Prostate gland (tissue), 2 donors: Measurements from ENCODE around the gene ATPAF2. TPM values are rescaled to one million over a fixed set of nuclear protein-coding genes. Genes with fewer than 3 reads are reported as not detected.
A peak's percentile ranks its signal among the peaks of the same experiment; 100 is the strongest.

ENCODE experiments used
- DNase-seq: peaks from one replicate; pipeline ENCODE4 v3.0.0-alpha.2; 2019; ENCODE audit warnings: low spot score
- H3K27ac ChIP-seq, 2 donors: fragments of 200-600 bp; sonication (generic); 2 replicates each; pipeline ENCODE4 v1.5.1; 2017 to 2019
- H3K27me3 ChIP-seq: fragments of 200-600 bp; sonication (generic); replicated peaks from 2 replicates; pipeline ENCODE4 v1.5.1; 2019; ENCODE audit not compliant: insufficient read depth
- H3K36me3 ChIP-seq, 2 donors: fragments of 200-600 bp; sonication (generic); 1 replicate in 1 of 2; 2 replicates in 1 of 2; pipeline versions ENCODE4 v1.5.1 to v1.8.1; 2017 to 2019
- H3K4me1 ChIP-seq: fragments of 200-600 bp; sonication (generic); replicated peaks from 2 replicates; pipeline ENCODE4 v1.5.1; 2019
- H3K4me3 ChIP-seq, 2 donors: fragments of 200-600 bp; sonication (generic); 2 replicates each; pipeline ENCODE4 v1.5.1; 2017 to 2019
- H3K9me3 ChIP-seq: fragments of 200-600 bp; sonication (generic); 2 replicates; pipeline ENCODE4 v1.5.1; 2017
- CTCF ChIP-seq, 4 experiments: fragments of 200-600 bp in 2 of 4; fragments of 450-650 bp in 2 of 4; sonication (generic) in 2 of 4; IDR thresholded peaks; 1 replicate in 3 of 4; 2 replicates in 1 of 4; pipeline ENCODE4 v1.5.1; 2016 to 2019; ENCODE audit warnings: antibody characterized with exemption in 4 of 4, mild to moderate bottlenecking in 2 of 4, moderate library complexity in 2 of 4
- POLR2A ChIP-seq: fragments of 450-650 bp; IDR thresholded peaks from one replicate; pipeline ENCODE4 v1.6.1; 2016; ENCODE audit warnings: antibody characterized with exemption, mild to moderate bottlenecking
- POLR2AphosphoS5 ChIP-seq: sonication (generic); formaldehyde crosslinking; IDR thresholded peaks from one replicate; pipeline ENCODE4 v1.6.1; 2017; ENCODE audit warnings: antibody characterized with exemption
- WGBS: methylation state at CpG from one replicate; pipeline ENCODE4 v1.1.5; 2018; 5-methylcytosine and 5-hydroxymethylcytosine counted together
- intact Hi-C: fragments of 100-400 bp; cut with DNase I; formaldehyde crosslinking; loops from one replicate; pipeline ENCODE4 v1.14.2; 2022
- total RNA-seq, 2 donors: library from RNA; depleted of rRNA; stranded (reverse); fragments of >200 nt; gene quantifications; one replicate each; pipeline ENCODE4 v1.1.0, GENCODE V29; 2016

Gene ATPAF2
- total RNA-seq, 2 donors from 2014 or later: 17.7 to 30.5 TPM

GRCh38 chr17:17987187-17987896 is 51.6 kb downstream of the ATPAF2 start:
- Histone ChIP-seq H3K27me3 (no peaks in the 10 kb centered on the region), H3K4me3 (no peak overlapping the region), H3K4me1 (peaks cover 4% of the 10 kb centered on the region), H3K9me3 (no peaks in the 10 kb centered on the region), H3K27ac (no peak overlapping the region), H3K36me3 (no peaks in the 10 kb centered on the region)
- no peak for DNase-seq
- intact Hi-C loops: no loop called here
- TF ChIP-seq POLR2AphosphoS5 (no peak), POLR2A (no peak), CTCF (IDR thresholded peaks at IDR 0.05) (no peak)
- WGBS: 83% methylated on average over 7 of the region's 7 CpGs

GRCh38 chr17:17985555-17985954 is 53.4 kb downstream of the ATPAF2 start:
- H3K4me1 ChIP-seq: peaks cover 4% of the 10 kb centered on the region
- no peak overlapping the region for H3K4me3 ChIP-seq
- DNase-seq: no peak
- 87% methylated on average over 3 of the region's 3 CpGs for WGBS
- H3K27me3 ChIP-seq: no peaks in the 10 kb centered on the region
- intact Hi-C loops: no loop called here
- no peaks in the 10 kb centered on the region for H3K36me3 ChIP-seq
- TF ChIP-seq POLR2AphosphoS5 (no peak), CTCF (IDR thresholded peaks at IDR 0.05) (no peak)
- H3K27ac ChIP-seq: no peak overlapping the region
- no peaks in the 10 kb centered on the region for H3K9me3 ChIP-seq

- no peaks in the 10 kb centered on the region for H3K36me3 ChIP-seq
- intact Hi-C loops: no loop called here
- 97% methylated on average over 2 of the region's 2 CpGs for WGBS
- H3K27ac ChIP-seq: no peak overlapping the region
- no peak overlapping the region for H3K4me3 ChIP-seq
- TF ChIP-seq CTCF (IDR thresholded peaks at IDR 0.05): no peak
- no peak for TF ChIP-seq POLR2A
- TF ChIP-seq POLR2AphosphoS5: no peak
- H3K4me1 ChIP-seq: peaks cover 4% of the 10 kb centered on the region
- H3K27me3 ChIP-seq: no peaks in the 10 kb centered on the region
- no peaks in the 10 kb centered on the region for H3K9me3 ChIP-seq
- DNase-seq: no peak
These were observed 53.8 kb downstream of the ATPAF2 start for GRCh38 chr17:17985153-17985552.

GRCh38 chr17:17983776-17984175 is 55.2 kb downstream of the ATPAF2 start:
- 82% methylated on average over 6 of the region's 6 CpGs for WGBS
- Histone ChIP-seq H3K36me3 (no peaks in the 10 kb centered on the region), H3K9me3 (no peaks in the 10 kb centered on the region), H3K27me3 (no peaks in the 10 kb centered on the region), H3K27ac (peak overlapping the region; percentile 81 to 85), H3K4me3 (no peak overlapping the region), H3K4me1 (peaks cover 4% of the 10 kb centered on the region)
- TF ChIP-seq POLR2AphosphoS5: no peak
- no peak for TF ChIP-seq CTCF (IDR thresholded peaks at IDR 0.05)
- TF ChIP-seq POLR2A: no peak
- no peak for DNase-seq
- intact Hi-C loops: no loop called here

GRCh38 chr17:17983376-17983775 is 55.6 kb downstream of the ATPAF2 start:
- Histone ChIP-seq H3K27me3 (no peaks in the 10 kb centered on the region), H3K4me3 (no peak overlapping the region), H3K4me1 (peaks cover 4% of the 10 kb centered on the region), H3K36me3 (no peaks in the 10 kb centered on the region), H3K9me3 (no peaks in the 10 kb centered on the region), H3K27ac (peak overlapping the region; percentile 81 to 85)
- TF ChIP-seq POLR2AphosphoS5: peak; percentile 83
- no peak for TF ChIP-seq CTCF (IDR thresholded peaks at IDR 0.05)
- TF ChIP-seq POLR2A: no peak
- WGBS: 37% methylated on average over 6 of the region's 6 CpGs
- intact Hi-C loops: no loop called here
- DNase-seq: peak; percentile 81
